ENCODE measurements around the gene GSTM2. TPM values are rescaled to one million over a fixed set of nuclear protein-coding genes. Genes with fewer than 3 reads are reported as not detected.

Gene GSTM2
- total and polyA plus RNA-seq, 7 donors, result 4.9 to 139 (median 42.5) TPM

DNA sequence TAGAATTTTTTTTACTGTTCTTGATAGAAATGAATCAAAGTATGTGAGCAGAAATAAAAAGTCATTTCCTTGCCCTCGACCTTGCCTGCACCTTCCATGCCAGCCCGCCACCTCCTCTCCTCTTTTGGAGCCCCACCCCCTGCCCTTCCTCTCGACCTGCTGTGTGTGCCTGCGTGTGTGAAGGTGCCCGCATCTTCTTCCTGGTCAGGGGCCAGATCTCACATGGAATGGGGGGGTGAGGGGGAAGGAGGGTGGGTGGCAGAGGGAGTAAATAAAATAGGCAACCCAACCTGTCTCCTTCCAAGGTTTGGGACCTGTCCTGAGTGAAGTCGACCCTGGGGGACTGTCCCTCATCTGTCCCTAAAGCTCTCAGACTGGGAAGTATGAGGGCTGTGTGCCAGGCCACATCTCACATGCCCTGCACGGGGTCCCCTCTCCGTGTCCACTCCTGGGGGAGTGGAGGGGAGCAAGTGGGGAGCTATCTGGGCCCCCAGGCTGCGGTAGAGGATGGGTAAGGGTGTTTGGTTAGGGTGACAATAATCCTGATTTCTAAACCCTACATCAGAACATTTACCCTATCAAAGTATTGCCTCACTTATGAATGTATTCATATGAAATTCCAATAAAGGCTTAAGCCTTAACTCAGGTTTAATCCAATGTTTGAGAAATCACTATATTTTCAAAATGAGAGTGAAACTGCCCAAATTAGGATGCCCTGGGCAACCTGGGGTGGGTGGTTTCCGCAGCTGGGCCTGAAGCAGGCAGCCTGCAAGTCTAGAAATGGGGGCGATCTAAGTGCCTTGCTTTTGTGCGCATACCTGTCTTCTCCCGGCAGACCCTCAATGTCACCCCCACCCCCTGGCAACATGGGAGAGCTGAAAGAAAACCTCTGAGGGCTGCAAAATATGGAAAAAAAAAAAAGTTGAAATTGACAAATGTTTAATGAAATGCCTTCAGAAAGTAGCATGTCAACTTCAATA lies 32.8 kb upstream of the GSTM2 start:
- no peaks in the 10 kb centered on the region for H3K27me3 ChIP-seq
- 48 to 58% methylated on average over 13 of the region's 13 CpGs for WGBS, 2 donors
- H3K9me3 ChIP-seq, result no peaks in the 10 kb centered on the region

DNA sequence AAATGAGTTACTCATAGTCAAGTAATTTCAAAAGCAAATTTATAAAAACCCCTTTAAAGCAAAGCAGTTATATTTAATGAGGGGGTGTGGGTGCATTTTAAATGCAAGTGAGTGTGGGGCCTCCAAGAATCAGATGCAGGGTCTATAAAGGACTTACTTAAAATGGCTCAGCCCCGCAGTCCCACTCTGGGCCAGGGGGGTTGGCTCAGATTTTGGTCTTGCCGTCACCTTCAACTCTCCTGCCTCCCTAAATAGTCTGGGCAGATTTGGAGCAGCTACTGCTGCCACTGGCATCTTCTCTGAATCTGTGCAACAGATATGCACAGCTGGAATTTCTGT lies 32.0 kb upstream of the GSTM2 start:
- Histone ChIP-seq H3K4me1 (peaks cover 0 to 20% (median 16%) of the 10 kb centered on the region in 4 donors), H3K27me3 (no peaks in the 10 kb centered on the region), H3K36me3 (peaks cover 0 to 8% (median 3%) of the 10 kb centered on the region in 4 donors), H3K4me3 (no peak overlapping the region), H3K27ac (no peak overlapping the region), H3K9me3 (no peaks in the 10 kb centered on the region)
- 88 to 93% methylated on average over 2 of the region's 2 CpGs for WGBS, 2 donors
- intact Hi-C loops (cut with DNase I), result no loop called here
- no peak for TF ChIP-seq EP300 (IDR thresholded peaks at IDR 0.05)
- TF ChIP-seq POLR2A (IDR thresholded peaks at IDR 0.05), result no peak
- TF ChIP-seq CTCF (IDR thresholded peaks at IDR 0.05), result no peak
- TF ChIP-seq POLR2AphosphoS5 (IDR thresholded peaks at IDR 0.05), result no peak
- peak; percentile 56 for DNase-seq

More for the DNA sequence above, 32.8 kb upstream of the GSTM2 start:
- Histone ChIP-seq H3K36me3 (peaks cover 0 to 10% (median 4%) of the 10 kb centered on the region in 4 donors), H3K4me1 (peaks cover 0 to 20% (median 16%) of the 10 kb centered on the region in 4 donors), H3K27ac (no peak overlapping the region), H3K4me3 (no peak overlapping the region)
- intact Hi-C loops (cut with DNase I), result no loop called here
- peak; percentile 62 for DNase-seq
- TF ChIP-seq CTCF (IDR thresholded peaks at IDR 0.05), result no peak
- TF ChIP-seq POLR2A (IDR thresholded peaks at IDR 0.05), result no peak
- no peak for TF ChIP-seq POLR2AphosphoS5 (IDR thresholded peaks at IDR 0.05)
- no peak for TF ChIP-seq EP300 (IDR thresholded peaks at IDR 0.05)

GRCh38 chr1:109636201-109636952 lies 31.5 kb upstream of the GSTM2 start:
- Histone ChIP-seq H3K9me3 (no peaks in the 10 kb centered on the region), H3K27ac (no peak overlapping the region), H3K4me1 (peaks cover 0 to 20% (median 16%) of the 10 kb centered on the region in 4 donors), H3K36me3 (peaks cover 0 to 2% (median under 1%) of the 10 kb centered on the region in 4 donors), H3K27me3 (no peaks in the 10 kb centered on the region), H3K4me3 (no peak overlapping the region)
- TF ChIP-seq POLR2A (IDR thresholded peaks at IDR 0.05) (no peak), EP300 (IDR thresholded peaks at IDR 0.05) (no peak), CTCF (IDR thresholded peaks at IDR 0.05) (no peak), POLR2AphosphoS5 (IDR thresholded peaks at IDR 0.05) (no peak)
- peak; percentile 65 for DNase-seq
- intact Hi-C loops (cut with DNase I), result no loop called here
- WGBS, 2 donors, result 65 to 73% methylated on average over 9 of the region's 9 CpGs

DNA sequence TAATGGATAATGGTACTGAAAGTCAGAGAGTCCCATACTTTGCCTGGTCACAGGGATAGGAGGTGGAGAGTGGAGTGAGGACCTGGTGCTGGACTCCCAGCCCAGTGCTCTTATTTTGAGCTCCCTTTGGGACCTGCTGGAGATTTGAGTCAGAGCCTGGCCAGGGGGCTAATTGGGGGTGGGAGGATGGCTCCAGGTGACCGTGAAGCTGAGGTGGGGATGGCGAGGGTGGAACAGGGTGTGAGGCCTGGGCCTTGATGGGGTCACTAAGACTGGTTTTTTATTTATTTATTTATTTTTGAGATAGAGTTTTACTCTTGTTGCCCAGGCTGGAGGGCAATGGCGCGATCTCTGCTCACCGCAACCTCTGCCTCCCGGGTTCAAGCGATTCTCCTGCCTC lies 30.4 kb upstream of the GSTM2 start:
- WGBS, 2 donors, result 89 to 94% methylated on average over 7 of the region's 7 CpGs
- intact Hi-C loops (cut with DNase I), result no loop called here
- no peaks in the 10 kb centered on the region for H3K9me3 ChIP-seq
- peak; percentile 21 for DNase-seq
- no peaks in the 10 kb centered on the region for H3K36me3 ChIP-seq
- no peak overlapping the region for H3K27ac ChIP-seq
- no peak overlapping the region for H3K4me3 ChIP-seq
- no peaks in the 10 kb centered on the region for H3K27me3 ChIP-seq
- TF ChIP-seq POLR2AphosphoS5 (IDR thresholded peaks at IDR 0.05) (no peak), POLR2A (IDR thresholded peaks at IDR 0.05) (no peak), CTCF (IDR thresholded peaks at IDR 0.05) (no peak), EP300 (IDR thresholded peaks at IDR 0.05) (no peak)
- H3K4me1 ChIP-seq, result peaks cover 0 to 20% (median 15%) of the 10 kb centered on the region in 4 donors
